Body of pancreas (tissue), 4 donors: ENCODE results near the gene TTC31. TPM values are rescaled to one million over a fixed set of nuclear protein-coding genes. Genes with fewer than 3 reads are reported as not detected.

Source experiments
- ATAC-seq: fragments of 150-250 bp; one replicate; pipeline ENCODE4 v1.9.1; 2016
- DNase-seq, 4 donors: peaks; one replicate each; pipeline ENCODE4 v3.0.0-alpha.2; 2019
- H3K27ac ChIP-seq, 4 donors: fragments of 200-600 bp; sonication (generic); 1 replicate in 3 of 4; 2 replicates in 1 of 4; pipeline versions ENCODE4 v1.5.1 to v1.6.1; 2016 to 2019; ENCODE audit warnings: mild to moderate bottlenecking in 1 of 4, mixed read lengths in 1 of 4, moderate library complexity in 1 of 4
- H3K27me3 ChIP-seq, 2 donors: fragments of 200-600 bp; sonication (generic); one replicate each; pipeline ENCODE4 v1.6.0; 2016; ENCODE audit warnings: mild to moderate bottlenecking in 1 of 2
- H3K36me3 ChIP-seq, 2 donors: fragments of 200-600 bp; sonication (generic); replicated peaks in 1 of 2; 2 replicates each; pipeline ENCODE4 v1.5.1; 2016; ENCODE audit warnings: low read depth in 2 of 2; ENCODE audit not compliant: insufficient read depth in 1 of 2
- H3K4me1 ChIP-seq: fragments of 200-600 bp; sonication (generic); one replicate; pipeline ENCODE4 v1.6.0; 2016
- H3K4me3 ChIP-seq, 2 donors: fragments of 200-600 bp; sonication (generic); 1 replicate in 1 of 2; 2 replicates in 1 of 2; pipeline ENCODE4 v1.5.1; 2016 to 2019
- H3K9me3 ChIP-seq, 3 donors: fragments of 200-600 bp; sonication (generic); 1 replicate in 2 of 3; 2 replicates in 1 of 3; pipeline ENCODE4 v1.5.1; 2016
- POLR2A ChIP-seq, 3 donors: fragments of 450-650 bp; IDR thresholded peaks; one replicate each; pipeline ENCODE4 v1.6.1; 2016; ENCODE audit warnings: antibody characterized with exemption in 3 of 3, mild to moderate bottlenecking in 2 of 3
- WGBS, 2 donors: methylation state at CpG; one replicate each; pipeline ENCODE4 v1.1.5; 2017; 5-methylcytosine and 5-hydroxymethylcytosine counted together
- intact Hi-C: fragments of 100-400 bp; cut with DNase I; formaldehyde crosslinking; loops from one replicate; pipeline ENCODE4 v1.15.1; 2023
- total RNA-seq, 2 donors: library from RNA; depleted of rRNA; stranded (reverse); fragments of >200 nt; gene quantifications; one replicate each; pipeline ENCODE4 v1.1.0, GENCODE V29; 2016
- TF ChIP-seq, protein P1 (sequence below), 7 experiments: fragments of 450-650 bp in 4 of 7; fragments of 200-600 bp in 3 of 7; sonication (generic) in 3 of 7; IDR thresholded peaks; one replicate each; pipeline ENCODE4 v1.5.1; 2016 to 2019; ENCODE audit warnings: antibody characterized with exemption in 7 of 7

TTC31 gene
- total RNA-seq, 2 donors from 2014 or later, result 26.5 to 28.3 TPM

DNA sequence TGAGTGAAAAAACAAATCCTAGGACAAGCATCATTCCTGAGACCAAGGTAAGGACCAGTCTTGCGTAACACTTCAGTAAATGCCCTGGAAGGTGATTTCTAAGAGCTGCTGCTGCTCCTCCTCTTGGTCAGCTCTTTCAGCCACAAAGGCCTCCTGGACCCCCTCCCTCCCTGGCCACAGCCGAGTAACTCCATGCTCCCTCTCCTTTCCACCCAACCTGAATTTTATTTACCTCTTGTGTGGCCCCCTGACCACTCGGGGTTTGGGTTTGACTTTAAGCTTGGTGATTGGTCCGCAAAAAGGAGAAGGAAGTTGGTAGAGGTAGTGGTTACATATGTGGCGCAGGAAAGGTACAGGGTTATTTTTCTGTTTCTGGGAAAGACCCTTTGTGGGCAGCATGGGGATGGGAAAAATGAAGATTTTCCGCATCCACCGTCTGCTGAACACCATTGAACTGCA, 56.0 kb downstream of the TTC31 start:
- Histone ChIP-seq H3K27ac (no peak overlapping the region), H3K9me3 (no peaks in the 10 kb centered on the region), H3K27me3 (no peaks in the 10 kb centered on the region), H3K36me3 (no peaks in the 10 kb centered on the region), H3K4me1 (no peaks in the 10 kb centered on the region), H3K4me3 (no peak overlapping the region)
- ATAC-seq (no peak), DNase-seq (no peak)
- TF ChIP-seq, protein P1, sequence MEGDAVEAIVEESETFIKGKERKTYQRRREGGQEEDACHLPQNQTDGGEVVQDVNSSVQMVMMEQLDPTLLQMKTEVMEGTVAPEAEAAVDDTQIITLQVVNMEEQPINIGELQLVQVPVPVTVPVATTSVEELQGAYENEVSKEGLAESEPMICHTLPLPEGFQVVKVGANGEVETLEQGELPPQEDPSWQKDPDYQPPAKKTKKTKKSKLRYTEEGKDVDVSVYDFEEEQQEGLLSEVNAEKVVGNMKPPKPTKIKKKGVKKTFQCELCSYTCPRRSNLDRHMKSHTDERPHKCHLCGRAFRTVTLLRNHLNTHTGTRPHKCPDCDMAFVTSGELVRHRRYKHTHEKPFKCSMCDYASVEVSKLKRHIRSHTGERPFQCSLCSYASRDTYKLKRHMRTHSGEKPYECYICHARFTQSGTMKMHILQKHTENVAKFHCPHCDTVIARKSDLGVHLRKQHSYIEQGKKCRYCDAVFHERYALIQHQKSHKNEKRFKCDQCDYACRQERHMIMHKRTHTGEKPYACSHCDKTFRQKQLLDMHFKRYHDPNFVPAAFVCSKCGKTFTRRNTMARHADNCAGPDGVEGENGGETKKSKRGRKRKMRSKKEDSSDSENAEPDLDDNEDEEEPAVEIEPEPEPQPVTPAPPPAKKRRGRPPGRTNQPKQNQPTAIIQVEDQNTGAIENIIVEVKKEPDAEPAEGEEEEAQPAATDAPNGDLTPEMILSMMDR (IDR thresholded peaks at IDR 0.05), result no peak
- TF ChIP-seq POLR2A (IDR thresholded peaks at IDR 0.05), result no peak
- intact Hi-C loops, result no loop called here
- WGBS, 2 donors, result 48 to 53% methylated on average over 7 of the region's 7 CpGs

DNA sequence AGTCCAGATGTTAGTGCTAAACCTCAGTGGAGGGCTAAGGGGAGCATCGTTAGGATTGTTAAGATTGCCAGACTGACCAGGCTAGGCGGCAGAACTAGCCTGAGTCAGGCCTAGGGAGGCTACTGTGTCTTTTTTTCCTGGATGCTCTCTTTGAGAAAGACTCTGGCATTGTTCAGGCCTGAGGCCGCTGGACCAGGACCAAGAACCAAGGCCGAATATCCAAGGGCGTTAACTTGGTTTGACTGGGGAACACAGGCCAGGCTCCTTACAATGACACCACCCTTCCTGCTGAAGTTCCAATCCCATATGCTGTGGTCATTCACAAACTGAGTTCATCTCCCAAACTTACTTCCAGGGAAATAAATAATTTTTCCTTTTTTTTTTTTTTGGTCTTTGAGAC, 57.4 kb downstream of the TTC31 start:
- H3K9me3 ChIP-seq, result no peaks in the 10 kb centered on the region
- no peak overlapping the region for H3K4me3 ChIP-seq
- TF ChIP-seq, protein P1 (IDR thresholded peaks at IDR 0.05), result no peak
- TF ChIP-seq POLR2A (IDR thresholded peaks at IDR 0.05), result no peak
- no peaks in the 10 kb centered on the region for H3K36me3 ChIP-seq
- intact Hi-C loops, result no loop called here
- H3K27ac ChIP-seq, result no peak overlapping the region
- no peaks in the 10 kb centered on the region for H3K4me1 ChIP-seq
- no peaks in the 10 kb centered on the region for H3K27me3 ChIP-seq
- WGBS, 2 donors, result 49 to 64% methylated on average over 5 of the region's 5 CpGs
- ATAC-seq (peak; percentile 24), DNase-seq (no peak)

DNA sequence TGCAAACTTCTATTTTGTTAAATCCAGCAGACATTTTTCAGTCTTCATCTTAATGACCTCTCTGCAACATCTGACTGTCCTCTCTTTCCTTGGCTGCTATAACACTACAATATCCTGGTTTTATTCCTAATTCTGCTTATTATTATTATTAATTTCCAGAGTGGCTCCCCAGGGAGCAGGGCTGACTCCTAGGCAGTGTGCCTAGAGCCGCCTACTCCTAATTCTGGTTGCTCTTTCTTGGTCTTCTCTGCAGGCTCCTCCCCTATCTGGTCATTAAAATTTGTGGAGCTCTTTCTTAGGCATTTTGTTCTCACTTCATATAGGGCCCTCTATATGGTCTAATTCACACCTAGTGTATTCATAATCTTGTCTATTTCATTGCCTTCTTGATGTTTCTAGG, 60.1 kb downstream of the TTC31 start:
- H3K4me3 ChIP-seq, result no peak overlapping the region
- WGBS, 2 donors, result 64 to 70% methylated on average over 1 of the region's 1 CpG
- intact Hi-C loops, result no loop called here

More for the DNA sequence above, 60.1 kb downstream of the TTC31 start:
- Histone ChIP-seq H3K4me1 (peaks cover under 1% of the 10 kb centered on the region), H3K9me3 (no peaks in the 10 kb centered on the region), H3K36me3 (no peaks in the 10 kb centered on the region), H3K27me3 (no peaks in the 10 kb centered on the region), H3K27ac (no peak overlapping the region)
- TF ChIP-seq, protein P1 (IDR thresholded peaks at IDR 0.05), result no peak
- no peak for TF ChIP-seq POLR2A (IDR thresholded peaks at IDR 0.05)
- DNase-seq (no peak), ATAC-seq (no peak)

Other genes with a start within 250 kb of the TTC31 start
- 1 to 10 TPM; 2.3 to 8.3 TPM for gene SLC4A5, start 139.7 kb upstream of the TTC31 start, total RNA-seq
- 10 to 100 TPM; 71.3 to 82.4 TPM for gene DCTN1, start 102.8 kb upstream of the TTC31 start, total RNA-seq
- gene C2orf81, start 61.5 kb upstream of the TTC31 start, total RNA-seq, result 1 to 10 TPM in 1 of 2 donors, under 1 TPM in 1; 0.33 to 1.6 TPM
- 10 to 100 TPM in 1 of 2 donors, under 1 TPM in 1; 0.99 to 14.3 TPM for gene WDR54, start 61.4 kb upstream of the TTC31 start, total RNA-seq
- 10 to 100 TPM; 36.1 to 80.8 TPM for gene RTKN, start 41.1 kb upstream of the TTC31 start, total RNA-seq
- 10 to 100 TPM in 1 of 2 donors, 1 to 10 TPM in 1; 6.3 to 32.4 TPM for gene INO80B, start 28.0 kb upstream of the TTC31 start, total RNA-seq
- 10 to 100 TPM; 35.3 to 56.3 TPM for gene WBP1, start 24.6 kb upstream of the TTC31 start, total RNA-seq
- 10 to 100 TPM; 43.6 to 65.9 TPM for gene MOGS, start 17.7 kb upstream of the TTC31 start, total RNA-seq
- gene MRPL53, start 10.4 kb upstream of the TTC31 start, total RNA-seq, result 10 to 100 TPM; 20.1 to 88.2 TPM
- 10 to 100 TPM; 20.5 to 39.2 TPM for gene CCDC142, start 83 bp upstream of the TTC31 start, total RNA-seq
- 1 to 10 TPM; 2.3 to 7.6 TPM for gene LBX2, start 16.5 kb downstream of the TTC31 start, total RNA-seq
- 10 to 100 TPM; 16.5 to 22.3 TPM for gene PCGF1, start 24.6 kb downstream of the TTC31 start, total RNA-seq
- not detected for gene TLX2, start 31.4 kb downstream of the TTC31 start, total RNA-seq
- 1 to 10 TPM in 1 of 2 donors, not detected in 1; 2.0 TPM for gene DQX1, start 43.1 kb downstream of the TTC31 start, total RNA-seq
- 100 to 1,000 TPM in 1 of 2 donors, 10 to 100 TPM in 1; 82.5 to 170 TPM for gene AUP1, start 46.6 kb downstream of the TTC31 start, total RNA-seq
- gene HTRA2, start 46.9 kb downstream of the TTC31 start, total RNA-seq, result 10 to 100 TPM; 14.3 to 14.5 TPM
- 1 to 10 TPM in 1 of 2 donors, under 1 TPM in 1; 0.33 to 3.1 TPM for gene LOXL3, start 70.9 kb downstream of the TTC31 start, total RNA-seq
- 10 to 100 TPM in 1 of 2 donors, 1 to 10 TPM in 1; 9.2 to 15.3 TPM for gene DOK1, start 71.6 kb downstream of the TTC31 start, total RNA-seq
- gene M1AP, start 165.2 kb downstream of the TTC31 start, total RNA-seq, result not detected
- gene SEMA4F, start 171.2 kb downstream of the TTC31 start, total RNA-seq, result 1 to 10 TPM; 3.1 to 4.6 TPM